Right renal cortex interstitium (tissue), 3 donors: ENCODE results near the gene NAGLU. TPM values are rescaled to one million over a fixed set of nuclear protein-coding genes. Genes with fewer than 3 reads are reported as not detected.

Source experiments
- DNase-seq, 3 donors: peaks; one replicate each; pipeline ENCODE4 v3.0.0-alpha.2; 2013; ENCODE audit warnings: low read depth in 3 of 3, low spot score in 2 of 3
- polyA plus RNA-seq, 3 donors: library from polyadenylated mRNA; unstranded; fragments of 120-200 nt; gene quantifications; one replicate each; pipeline ENCODE4 v1.2.1, GENCODE V29; 2013; ENCODE audit not compliant: insufficient read length in 3 of 3

NAGLU gene
- polyA plus RNA-seq, 3 donors = 18.1 to 22.8 (median 20.4) TPM

- no peak for DNase-seq
These were observed 27.1 kb downstream of the NAGLU start for GRCh38 chr17:42563143-42563509.

- no peak for DNase-seq
These were observed 27.5 kb downstream of the NAGLU start for GRCh38 chr17:42563543-42563942.

GRCh38 chr17:42563950-42564349 is 27.9 kb downstream of the NAGLU start:
- no peak for DNase-seq

GRCh38 chr17:42564815-42565522 is 28.9 kb downstream of the NAGLU start:
- DNase-seq = no peak

- no peak for DNase-seq
These were observed 29.6 kb downstream of the NAGLU start for GRCh38 chr17:42565523-42566214.

- DNase-seq = no peak
These were observed 30.3 kb downstream of the NAGLU start for GRCh38 chr17:42566215-42566882.

GRCh38 chr17:42566883-42567573 is 31.0 kb downstream of the NAGLU start, which contains the start of gene MLX:
MLX (plus strand) TSS chr17:42567100; CDS start chr17:42567125, 25 bp downstream.
- DNase-seq = peak in 2 of 3 donors; percentile 74 to 79

- no peak for DNase-seq
These were observed 32.5 kb downstream of the NAGLU start for GRCh38 chr17:42568341-42569111.

GRCh38 chr17:42571435-42572225 is 35.6 kb downstream of the NAGLU start:
- no peak for DNase-seq

- DNase-seq = no peak
These were observed 37.1 kb downstream of the NAGLU start for GRCh38 chr17:42573095-42573494.

- no peak for DNase-seq
These were observed 38.4 kb downstream of the NAGLU start for GRCh38 chr17:42574463-42574862.

- DNase-seq = no peak
These were observed 41.1 kb downstream of the NAGLU start for GRCh38 chr17:42577140-42577531.

GRCh38 chr17:42577532-42578281 is 41.7 kb downstream of the NAGLU start, which contains the start of gene PSMC3IP:
PSMC3IP (minus strand) TSS chr17:42577729; CDS start chr17:42577686, 43 bp downstream.
- DNase-seq = peak in 2 of 3 donors; percentile 83 to 86

- peak in 1 of 3 donors; percentile 76 for DNase-seq
These were observed 42.3 kb downstream of the NAGLU start for GRCh38 chr17:42578282-42578869.

GRCh38 chr17:42579794-42580551 is 43.9 kb downstream of the NAGLU start:
- no peak for DNase-seq

GRCh38 chr17:42581744-42582270 is 45.8 kb downstream of the NAGLU start:
- DNase-seq = no peak

- no peak for DNase-seq
These were observed 48.8 kb downstream of the NAGLU start for GRCh38 chr17:42584880-42585279.
